BJ (cell line): ENCODE results near the gene SLC35A3. TPM values are rescaled to one million over a fixed set of nuclear protein-coding genes. Genes with fewer than 3 reads are reported as not detected.
"Not testable (repeated sequence)": the region's sequence is repeated elsewhere in the genome, so short reads cannot be mapped to it uniquely, and the experiment has no call there.

Source experiments
- CTCF ChIA-PET: fragments of 350-600 bp; formaldehyde crosslinking; extraction: SDS; loops from one replicate; lab custom pipeline; 2021; ENCODE audit warnings: antibody characterized with exemption, inconsistent platforms; lab: Yijun Ruan, JAX
- POLR2A ChIA-PET: fragments of 300-600 bp; sonication (Branson Sonifier 250); formaldehyde crosslinking; extraction: SDS; loops from one replicate; lab custom pipeline; 2021; ENCODE audit warnings: antibody characterized with exemption; lab: Charles Lee
- DNase-seq: peaks from one replicate; pipeline ENCODE4 v3.0.0-alpha.2; 2011; ENCODE audit warnings: low read depth
- H3K27me3 ChIP-seq: 2 replicates; pipeline ENCODE4 v1.6.0; 2011; ENCODE audit warnings: low read length; ENCODE audit not compliant: control insufficient read depth, insufficient read depth
- H3K36me3 ChIP-seq: 2 replicates; pipeline ENCODE4 v1.5.1; 2011; ENCODE audit warnings: low read length; ENCODE audit not compliant: control insufficient read depth, insufficient read depth
- H3K4me3 ChIP-seq: 2 replicates; pipeline ENCODE4 v1.5.1; 2011; ENCODE audit warnings: low read depth, mild to moderate bottlenecking, control low read depth, low read length
- polyA plus RNA-seq: library from polyadenylated mRNA; depleted of rRNA; stranded (reverse); fragments of >200 nt; gene quantifications from 2 replicates; pipeline ENCODE4 v1.2.3, GENCODE V29; 2011
- TF ChIP-seq, protein P1 (sequence below): IDR thresholded peaks from 2 replicates; pipeline ENCODE4 v1.5.1; 2011; ENCODE audit warnings: low read depth, mild to moderate bottlenecking, control low read depth, inconsistent platforms, low read length, moderate library complexity; ENCODE audit not compliant: insufficient read depth

SLC35A3 gene
- polyA plus RNA-seq, 1 experiment, result 7.8 TPM

DNA sequence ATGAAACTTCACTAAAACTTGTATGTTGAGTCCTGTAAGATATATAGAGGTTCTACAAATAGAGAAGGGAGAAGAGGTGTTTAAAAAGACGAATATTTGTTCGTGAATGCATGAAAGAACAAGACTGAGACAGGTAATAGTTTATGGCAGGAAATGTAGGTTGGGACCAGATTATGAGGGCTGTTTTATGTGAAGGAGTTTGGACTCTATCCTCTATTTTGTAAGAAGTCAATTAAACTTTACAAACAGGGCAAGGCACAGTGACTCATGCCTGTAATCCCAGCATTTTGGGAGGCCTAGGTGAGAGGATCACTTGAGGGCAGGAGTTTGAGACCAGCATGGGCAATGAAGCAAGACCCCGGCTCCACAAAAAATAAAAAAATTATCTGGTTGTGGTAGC, 5.7 kb downstream of the SLC35A3 start:
- POLR2A ChIA-PET, result no interaction called here

GRCh38 chr1:99977326-99977725, 7.5 kb downstream of the SLC35A3 start:
- DNase-seq, POLR2A ChIA-PET, H3K4me3 ChIP-seq, H3K36me3 ChIP-seq, H3K27me3 ChIP-seq, CTCF ChIA-PET: not testable (repeated sequence)

More for the DNA sequence above, 5.7 kb downstream of the SLC35A3 start:
- TF ChIP-seq, protein P1, sequence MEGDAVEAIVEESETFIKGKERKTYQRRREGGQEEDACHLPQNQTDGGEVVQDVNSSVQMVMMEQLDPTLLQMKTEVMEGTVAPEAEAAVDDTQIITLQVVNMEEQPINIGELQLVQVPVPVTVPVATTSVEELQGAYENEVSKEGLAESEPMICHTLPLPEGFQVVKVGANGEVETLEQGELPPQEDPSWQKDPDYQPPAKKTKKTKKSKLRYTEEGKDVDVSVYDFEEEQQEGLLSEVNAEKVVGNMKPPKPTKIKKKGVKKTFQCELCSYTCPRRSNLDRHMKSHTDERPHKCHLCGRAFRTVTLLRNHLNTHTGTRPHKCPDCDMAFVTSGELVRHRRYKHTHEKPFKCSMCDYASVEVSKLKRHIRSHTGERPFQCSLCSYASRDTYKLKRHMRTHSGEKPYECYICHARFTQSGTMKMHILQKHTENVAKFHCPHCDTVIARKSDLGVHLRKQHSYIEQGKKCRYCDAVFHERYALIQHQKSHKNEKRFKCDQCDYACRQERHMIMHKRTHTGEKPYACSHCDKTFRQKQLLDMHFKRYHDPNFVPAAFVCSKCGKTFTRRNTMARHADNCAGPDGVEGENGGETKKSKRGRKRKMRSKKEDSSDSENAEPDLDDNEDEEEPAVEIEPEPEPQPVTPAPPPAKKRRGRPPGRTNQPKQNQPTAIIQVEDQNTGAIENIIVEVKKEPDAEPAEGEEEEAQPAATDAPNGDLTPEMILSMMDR, result no peak
- CTCF ChIA-PET, result no interaction called here
- Histone ChIP-seq H3K27me3 (no peaks in the 10 kb centered on the region), H3K36me3 (no peaks in the 10 kb centered on the region), H3K4me3 (no peak overlapping the region)
- no peak for DNase-seq

DNA sequence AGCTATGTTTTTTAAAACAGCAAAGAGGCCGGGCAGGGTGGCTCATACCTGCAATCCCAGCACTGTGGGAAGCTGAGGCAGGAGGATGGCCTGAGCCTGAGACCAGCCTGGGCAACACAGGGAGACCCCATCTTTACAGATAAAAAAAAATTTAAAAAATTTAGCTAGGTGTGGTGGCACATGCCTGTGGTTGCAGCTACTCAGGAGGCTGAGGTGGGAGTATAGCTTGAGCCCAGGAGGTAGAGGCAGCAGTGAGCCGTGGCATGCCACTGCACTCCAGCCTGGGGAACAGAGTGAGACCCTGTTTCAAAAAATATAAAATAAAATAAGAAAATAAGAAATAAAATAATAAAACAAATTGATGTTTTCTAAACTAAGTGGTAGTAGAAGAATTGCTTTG, 8.4 kb downstream of the SLC35A3 start:
- Histone ChIP-seq H3K4me3 (no peak overlapping the region), H3K27me3 (no peaks in the 10 kb centered on the region), H3K36me3 (no peaks in the 10 kb centered on the region)
- ChIA-PET POLR2A (no interaction called here), CTCF (no interaction called here)
- TF ChIP-seq, protein P1, result no peak
- DNase-seq, result no peak

DNA sequence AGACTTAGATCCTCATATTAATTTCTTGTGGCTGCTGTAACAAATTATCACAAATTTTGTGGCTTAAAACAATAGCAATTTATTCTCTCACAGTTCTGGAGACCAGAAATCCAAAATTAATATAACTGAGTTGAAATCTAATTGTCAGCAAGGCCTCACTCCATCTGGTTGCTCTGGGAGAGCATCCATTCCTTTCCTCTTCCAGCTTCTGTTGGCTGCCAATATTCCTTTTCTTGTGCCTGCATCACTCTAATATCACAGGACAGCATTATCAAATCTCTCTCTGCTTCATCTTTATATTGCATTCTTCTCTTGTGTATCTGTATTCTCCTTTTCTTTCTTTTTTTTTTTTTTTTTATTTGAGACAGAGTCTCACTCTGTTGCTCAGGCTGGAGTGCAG, 9.3 kb downstream of the SLC35A3 start:
- ChIA-PET POLR2A (interaction anchor here (0.6 kb wide), 1 partner anchor 60 kb away, joined by 3 read pairs; no protein-coding TSS in a partner anchor), CTCF (no interaction called here)
- H3K27me3 ChIP-seq, result no peaks in the 10 kb centered on the region
- DNase-seq, result no peak
- H3K36me3 ChIP-seq, result no peaks in the 10 kb centered on the region
- H3K4me3 ChIP-seq, result no peak overlapping the region
- TF ChIP-seq, protein P1, result no peak

DNA sequence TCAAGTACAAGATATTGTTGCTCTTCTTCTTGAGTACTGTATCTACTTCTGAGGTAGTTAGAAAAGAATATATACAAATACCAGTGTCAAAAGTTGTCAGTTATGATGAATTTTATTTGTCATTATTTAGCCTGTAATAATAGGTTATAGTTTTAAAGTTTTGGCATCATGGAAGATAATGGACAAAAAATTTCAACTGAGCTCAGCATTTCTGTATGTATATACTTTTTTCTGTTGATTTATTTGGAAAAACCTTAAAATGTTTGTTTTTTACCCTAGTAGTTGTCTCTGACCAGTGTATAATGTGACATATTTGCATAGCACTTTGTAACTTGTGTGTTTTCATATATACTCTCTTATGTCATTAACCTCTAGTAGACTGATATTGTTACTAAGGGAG, 11.1 kb downstream of the SLC35A3 start:
- Histone ChIP-seq H3K36me3 (no peaks in the 10 kb centered on the region), H3K4me3 (no peak overlapping the region), H3K27me3 (no peaks in the 10 kb centered on the region)
- CTCF ChIA-PET, result interaction anchor here (0.6 kb wide), 1 partner anchor 80 kb away, joined by 4 read pairs; no protein-coding TSS in a partner anchor
- TF ChIP-seq, protein P1, result no peak
- POLR2A ChIA-PET, result no interaction called here
- DNase-seq, result no peak

GRCh38 chr1:99986656-99987225, 16.9 kb downstream of the SLC35A3 start:
- CTCF ChIA-PET, result interaction anchor here (0.9 kb wide), 1 partner anchor 13 kb away, joined by 3 read pairs; no protein-coding TSS in a partner anchor
- Histone ChIP-seq H3K36me3 (no peaks in the 10 kb centered on the region), H3K4me3 (no peak overlapping the region), H3K27me3 (no peaks in the 10 kb centered on the region)
- POLR2A ChIA-PET, result no interaction called here
- no peak for DNase-seq
- TF ChIP-seq, protein P1, result no peak
